ENCODE results near the gene DDX23.
"Not testable (repeated sequence)": the region's sequence is repeated elsewhere in the genome, so short reads cannot be mapped to it uniquely, and the experiment has no call there.

The DDX23 gene

DNA sequence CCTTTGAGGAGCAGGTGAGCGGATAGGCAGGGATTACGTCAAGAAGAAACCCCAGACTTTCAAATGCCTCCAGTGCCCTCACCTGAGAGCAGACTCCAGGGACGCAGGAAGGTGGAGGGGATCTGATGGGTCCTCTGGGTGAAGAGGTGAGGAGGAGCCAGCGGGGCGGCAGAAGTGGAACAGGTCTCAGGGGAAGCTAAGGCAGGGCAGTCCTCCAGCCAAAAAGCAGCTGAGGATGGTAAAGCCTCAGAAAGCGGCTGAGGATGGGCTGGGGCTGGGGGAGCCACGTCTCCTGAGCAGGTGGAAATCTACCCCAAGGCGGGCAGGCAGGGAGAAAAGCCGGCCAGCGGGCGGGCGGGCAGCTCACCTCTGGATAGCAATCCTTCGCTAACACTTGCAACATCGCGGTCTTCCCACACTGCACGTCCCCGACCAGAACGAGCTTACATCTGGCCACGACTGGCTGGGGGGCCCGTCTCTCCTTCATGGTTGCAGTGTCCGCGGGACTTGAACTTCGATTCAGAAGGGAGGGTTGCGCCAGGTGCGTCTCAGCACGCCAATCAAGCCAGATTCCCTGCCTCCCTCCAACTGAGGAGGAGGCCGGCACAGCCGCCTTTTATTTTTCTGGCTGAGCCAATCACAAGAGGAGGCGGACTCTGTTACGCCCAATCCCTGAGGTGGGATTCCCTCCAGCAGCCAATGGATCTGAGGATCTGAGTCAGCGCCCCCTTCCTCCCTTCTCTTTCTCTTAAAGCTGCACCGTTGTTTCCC, 13.5 kb upstream of the DDX23 start, which contains the start of gene RND1:
RND1 (minus strand) TSS at position 590 of the 771 bp plus-strand sequence; CDS start at position 487, 103 bp downstream.
- DNase-seq (ENCODE audit: extremely low read depth, low read depth) = peak; percentile 77
- TF ChIP-seq, protein P1, sequence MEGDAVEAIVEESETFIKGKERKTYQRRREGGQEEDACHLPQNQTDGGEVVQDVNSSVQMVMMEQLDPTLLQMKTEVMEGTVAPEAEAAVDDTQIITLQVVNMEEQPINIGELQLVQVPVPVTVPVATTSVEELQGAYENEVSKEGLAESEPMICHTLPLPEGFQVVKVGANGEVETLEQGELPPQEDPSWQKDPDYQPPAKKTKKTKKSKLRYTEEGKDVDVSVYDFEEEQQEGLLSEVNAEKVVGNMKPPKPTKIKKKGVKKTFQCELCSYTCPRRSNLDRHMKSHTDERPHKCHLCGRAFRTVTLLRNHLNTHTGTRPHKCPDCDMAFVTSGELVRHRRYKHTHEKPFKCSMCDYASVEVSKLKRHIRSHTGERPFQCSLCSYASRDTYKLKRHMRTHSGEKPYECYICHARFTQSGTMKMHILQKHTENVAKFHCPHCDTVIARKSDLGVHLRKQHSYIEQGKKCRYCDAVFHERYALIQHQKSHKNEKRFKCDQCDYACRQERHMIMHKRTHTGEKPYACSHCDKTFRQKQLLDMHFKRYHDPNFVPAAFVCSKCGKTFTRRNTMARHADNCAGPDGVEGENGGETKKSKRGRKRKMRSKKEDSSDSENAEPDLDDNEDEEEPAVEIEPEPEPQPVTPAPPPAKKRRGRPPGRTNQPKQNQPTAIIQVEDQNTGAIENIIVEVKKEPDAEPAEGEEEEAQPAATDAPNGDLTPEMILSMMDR (IDR thresholded peaks at IDR 0.05; ENCODE audit: low read depth, low read length, missing control alignments) = peak; percentile 8
- H3K4me3 ChIP-seq (replicated peaks; ENCODE audit: low read depth, low read length) = peak within 1 kb of the TSS; percentile 52

DNA sequence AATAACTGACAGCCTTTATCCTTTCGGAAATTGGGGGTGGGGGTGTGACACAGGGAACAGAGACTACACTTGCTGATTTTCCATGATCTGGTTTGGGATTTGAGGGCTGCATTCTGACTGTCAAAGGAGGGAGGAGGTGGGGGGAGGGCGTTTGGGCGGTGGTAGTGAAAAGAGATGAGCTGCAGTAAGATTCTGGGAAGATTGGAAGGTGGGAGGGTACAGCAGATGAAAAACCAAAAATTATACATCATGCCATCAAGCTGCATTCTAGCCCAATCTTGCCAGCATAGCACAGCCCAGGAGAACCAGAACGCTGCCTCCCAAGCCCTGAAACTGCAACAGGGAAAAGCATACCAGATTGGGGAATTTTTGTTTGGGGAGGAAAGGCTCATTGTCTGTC, 11.3 kb upstream of the DDX23 start:
- no peak for DNase-seq (ENCODE audit: extremely low read depth, low read depth)
- TF ChIP-seq, protein P1 (IDR thresholded peaks at IDR 0.05; ENCODE audit: low read depth, low read length, missing control alignments) = no peak
- no peak overlapping the region for H3K4me3 ChIP-seq (replicated peaks; ENCODE audit: low read depth, low read length)

DNA sequence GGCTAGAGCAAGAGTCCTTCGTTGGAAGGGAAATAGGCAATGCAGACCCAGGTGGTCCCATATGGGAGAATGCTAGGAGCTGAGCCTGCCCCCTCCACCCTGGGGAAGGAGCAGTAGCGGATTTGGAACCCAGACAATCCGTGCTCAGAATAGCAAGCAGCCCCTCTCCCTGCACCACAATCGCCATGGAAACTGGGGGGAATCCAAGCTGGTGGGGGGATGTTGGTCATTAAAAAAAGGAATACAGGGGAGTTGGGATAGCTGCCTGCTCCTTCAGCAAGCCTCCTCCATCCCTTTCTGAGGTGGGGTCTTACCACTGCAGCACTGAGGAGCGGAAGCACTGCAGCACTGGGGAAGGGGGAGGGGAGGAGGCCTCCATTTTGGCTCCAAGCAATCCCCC, 10.8 kb upstream of the DDX23 start:
- TF ChIP-seq, protein P1 (IDR thresholded peaks at IDR 0.05; ENCODE audit: low read depth, low read length, missing control alignments) = no peak
- no peak overlapping the region for H3K4me3 ChIP-seq (replicated peaks; ENCODE audit: low read depth, low read length)
- DNase-seq (ENCODE audit: extremely low read depth, low read depth) = no peak

DNA sequence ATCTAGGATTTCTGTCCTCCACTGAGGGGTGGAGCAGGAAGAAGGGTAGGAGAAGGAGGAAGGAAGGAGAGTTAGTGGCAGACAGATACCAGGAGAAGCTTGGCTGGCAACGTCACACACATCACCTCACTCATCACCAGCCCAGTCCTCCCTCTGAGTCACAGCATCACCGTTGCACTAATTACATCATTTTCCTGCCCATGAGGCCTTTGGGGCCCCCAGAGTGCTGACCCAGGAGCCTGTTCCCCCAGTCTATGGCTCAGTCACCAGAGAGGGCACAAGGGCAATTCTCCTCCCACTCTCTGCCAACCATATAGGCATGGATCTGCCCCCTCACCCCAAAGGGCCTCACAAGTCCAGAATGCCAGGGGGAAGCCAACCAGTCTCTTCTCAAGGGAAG, 9.1 kb upstream of the DDX23 start:
- DNase-seq (ENCODE audit: extremely low read depth, low read depth) = no peak
- TF ChIP-seq, protein P1 (IDR thresholded peaks at IDR 0.05; ENCODE audit: low read depth, low read length, missing control alignments) = no peak
- H3K4me3 ChIP-seq (replicated peaks; ENCODE audit: low read depth, low read length) = no peak overlapping the region

DNA sequence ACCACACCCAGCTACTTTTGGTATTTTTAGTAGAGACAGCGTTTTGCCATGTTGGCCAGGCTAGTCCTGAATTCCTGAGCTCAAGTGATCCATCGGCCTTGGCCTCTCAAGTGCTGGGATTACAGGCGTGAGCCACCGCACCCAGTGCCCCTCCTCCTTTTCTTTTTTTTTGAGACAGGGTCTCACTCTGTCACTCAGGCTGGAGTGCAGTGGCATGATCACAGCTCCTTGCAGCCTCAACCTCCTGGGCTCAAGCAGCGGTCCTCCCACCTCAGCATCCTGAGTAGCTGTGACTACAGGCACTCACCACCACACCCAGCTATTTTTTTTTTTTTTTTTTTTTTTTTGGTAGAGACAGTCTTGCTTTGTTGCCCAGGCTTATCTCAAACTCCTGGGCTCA, 8.3 kb upstream of the DDX23 start:
- DNase-seq (ENCODE audit: extremely low read depth, low read depth) = not testable (repeated sequence)

DNA sequence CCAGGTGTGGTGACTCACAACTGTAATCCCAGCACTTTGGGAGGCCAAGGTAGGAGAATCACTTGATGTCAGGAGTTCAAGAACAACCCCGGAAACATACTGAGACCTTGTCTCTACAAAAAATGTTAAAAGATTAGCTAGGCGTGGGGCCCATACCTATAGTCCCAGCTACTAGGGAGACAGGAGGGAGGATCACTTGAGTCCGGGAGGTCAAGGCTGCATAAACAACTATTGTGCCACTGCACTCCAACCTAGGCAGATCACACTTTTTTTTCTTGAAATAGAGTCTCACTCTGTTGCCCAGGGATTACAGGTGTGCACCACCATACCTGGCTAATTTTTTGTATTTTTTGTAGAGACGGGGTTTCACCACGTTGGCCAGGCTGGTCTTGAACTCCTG, 7.6 kb upstream of the DDX23 start:
- no peak for DNase-seq (ENCODE audit: extremely low read depth, low read depth)
- TF ChIP-seq, protein P1 (IDR thresholded peaks at IDR 0.05; ENCODE audit: low read depth, low read length, missing control alignments) = no peak
- no peak overlapping the region for H3K4me3 ChIP-seq (replicated peaks; ENCODE audit: low read depth, low read length)

More for the DNA sequence above, 8.3 kb upstream of the DDX23 start:
- H3K4me3 ChIP-seq (replicated peaks; ENCODE audit: low read depth, low read length) = not testable (repeated sequence)

DNA sequence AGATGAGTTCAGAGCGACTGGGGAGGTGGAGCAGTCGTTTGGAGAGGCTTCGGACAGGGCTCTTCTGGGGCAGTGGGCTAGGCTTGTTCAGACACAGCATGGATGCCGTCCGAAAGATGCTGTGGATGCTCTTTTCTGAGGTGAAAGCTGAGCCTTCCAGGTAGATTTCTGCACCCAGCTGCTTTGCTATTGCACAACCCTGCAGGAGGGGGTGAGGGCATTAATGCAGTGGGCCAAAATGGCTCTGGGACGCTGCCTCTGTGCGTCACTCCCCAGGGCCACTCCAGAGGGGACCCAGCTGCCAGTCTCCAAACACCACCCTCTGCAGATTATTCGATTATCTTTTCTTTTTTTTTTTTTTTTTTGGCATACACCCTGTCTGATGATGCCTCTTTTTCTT, 6.1 kb upstream of the DDX23 start:
- DNase-seq (ENCODE audit: extremely low read depth, low read depth) = no peak
- no peak overlapping the region for H3K4me3 ChIP-seq (replicated peaks; ENCODE audit: low read depth, low read length)
- TF ChIP-seq, protein P1 (IDR thresholded peaks at IDR 0.05; ENCODE audit: low read depth, low read length, missing control alignments) = no peak
